ENCODE results near the gene F8. TPM values are rescaled to one million over a fixed set of nuclear protein-coding genes. Genes with fewer than 3 reads are reported as not detected.

F8 gene
- total and polyA plus RNA-seq, 9 of the 15 experiments (the other 6 are each of a cell fraction or from before 2014, with no cell fraction given), result 0.41 to 3.8 (median 0.91) TPM

DNA sequence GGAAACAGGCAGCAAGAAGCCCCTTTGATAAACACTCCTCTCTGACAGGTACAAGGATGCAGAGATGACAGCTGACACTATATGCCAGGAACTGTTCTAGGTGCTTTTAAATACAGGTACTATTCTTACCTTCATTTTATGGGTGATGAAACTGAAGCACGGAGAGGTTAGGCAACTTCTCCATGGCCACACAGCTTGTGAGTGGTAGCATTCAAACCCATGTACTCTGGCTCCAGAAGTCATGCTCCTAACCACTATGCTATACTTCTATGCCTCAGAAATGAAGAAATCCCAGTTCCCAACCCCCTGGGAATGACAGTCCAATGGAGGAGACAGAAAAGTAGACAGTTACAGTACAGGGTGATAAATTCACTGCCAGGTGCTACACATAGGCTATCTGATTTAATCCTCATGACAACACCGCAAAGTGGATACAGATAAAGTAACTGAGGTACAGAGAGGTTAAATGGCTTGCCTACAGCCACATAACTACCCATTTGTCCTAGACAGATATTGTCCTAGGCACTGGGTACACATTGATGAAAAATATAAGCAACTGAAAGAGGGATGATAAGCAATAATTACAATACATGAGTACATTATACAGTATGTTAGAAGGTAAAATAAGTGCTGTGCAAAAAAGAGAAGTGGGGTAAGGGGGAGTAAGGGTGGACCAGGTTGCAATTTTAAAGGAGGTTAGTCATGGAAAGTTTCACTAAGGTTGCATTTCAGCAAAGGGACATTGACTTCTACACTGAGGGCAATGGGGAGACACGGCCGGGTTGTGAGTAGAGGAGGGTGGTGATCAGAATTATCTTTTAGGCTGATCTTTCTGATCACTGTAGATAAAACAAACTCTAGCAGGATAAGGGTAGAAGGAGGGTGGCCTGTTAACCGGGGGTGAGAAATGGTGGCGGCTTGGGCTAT is 1.6 kb upstream of the F8 start (continued):
- TF ChIP-seq, protein P1, sequence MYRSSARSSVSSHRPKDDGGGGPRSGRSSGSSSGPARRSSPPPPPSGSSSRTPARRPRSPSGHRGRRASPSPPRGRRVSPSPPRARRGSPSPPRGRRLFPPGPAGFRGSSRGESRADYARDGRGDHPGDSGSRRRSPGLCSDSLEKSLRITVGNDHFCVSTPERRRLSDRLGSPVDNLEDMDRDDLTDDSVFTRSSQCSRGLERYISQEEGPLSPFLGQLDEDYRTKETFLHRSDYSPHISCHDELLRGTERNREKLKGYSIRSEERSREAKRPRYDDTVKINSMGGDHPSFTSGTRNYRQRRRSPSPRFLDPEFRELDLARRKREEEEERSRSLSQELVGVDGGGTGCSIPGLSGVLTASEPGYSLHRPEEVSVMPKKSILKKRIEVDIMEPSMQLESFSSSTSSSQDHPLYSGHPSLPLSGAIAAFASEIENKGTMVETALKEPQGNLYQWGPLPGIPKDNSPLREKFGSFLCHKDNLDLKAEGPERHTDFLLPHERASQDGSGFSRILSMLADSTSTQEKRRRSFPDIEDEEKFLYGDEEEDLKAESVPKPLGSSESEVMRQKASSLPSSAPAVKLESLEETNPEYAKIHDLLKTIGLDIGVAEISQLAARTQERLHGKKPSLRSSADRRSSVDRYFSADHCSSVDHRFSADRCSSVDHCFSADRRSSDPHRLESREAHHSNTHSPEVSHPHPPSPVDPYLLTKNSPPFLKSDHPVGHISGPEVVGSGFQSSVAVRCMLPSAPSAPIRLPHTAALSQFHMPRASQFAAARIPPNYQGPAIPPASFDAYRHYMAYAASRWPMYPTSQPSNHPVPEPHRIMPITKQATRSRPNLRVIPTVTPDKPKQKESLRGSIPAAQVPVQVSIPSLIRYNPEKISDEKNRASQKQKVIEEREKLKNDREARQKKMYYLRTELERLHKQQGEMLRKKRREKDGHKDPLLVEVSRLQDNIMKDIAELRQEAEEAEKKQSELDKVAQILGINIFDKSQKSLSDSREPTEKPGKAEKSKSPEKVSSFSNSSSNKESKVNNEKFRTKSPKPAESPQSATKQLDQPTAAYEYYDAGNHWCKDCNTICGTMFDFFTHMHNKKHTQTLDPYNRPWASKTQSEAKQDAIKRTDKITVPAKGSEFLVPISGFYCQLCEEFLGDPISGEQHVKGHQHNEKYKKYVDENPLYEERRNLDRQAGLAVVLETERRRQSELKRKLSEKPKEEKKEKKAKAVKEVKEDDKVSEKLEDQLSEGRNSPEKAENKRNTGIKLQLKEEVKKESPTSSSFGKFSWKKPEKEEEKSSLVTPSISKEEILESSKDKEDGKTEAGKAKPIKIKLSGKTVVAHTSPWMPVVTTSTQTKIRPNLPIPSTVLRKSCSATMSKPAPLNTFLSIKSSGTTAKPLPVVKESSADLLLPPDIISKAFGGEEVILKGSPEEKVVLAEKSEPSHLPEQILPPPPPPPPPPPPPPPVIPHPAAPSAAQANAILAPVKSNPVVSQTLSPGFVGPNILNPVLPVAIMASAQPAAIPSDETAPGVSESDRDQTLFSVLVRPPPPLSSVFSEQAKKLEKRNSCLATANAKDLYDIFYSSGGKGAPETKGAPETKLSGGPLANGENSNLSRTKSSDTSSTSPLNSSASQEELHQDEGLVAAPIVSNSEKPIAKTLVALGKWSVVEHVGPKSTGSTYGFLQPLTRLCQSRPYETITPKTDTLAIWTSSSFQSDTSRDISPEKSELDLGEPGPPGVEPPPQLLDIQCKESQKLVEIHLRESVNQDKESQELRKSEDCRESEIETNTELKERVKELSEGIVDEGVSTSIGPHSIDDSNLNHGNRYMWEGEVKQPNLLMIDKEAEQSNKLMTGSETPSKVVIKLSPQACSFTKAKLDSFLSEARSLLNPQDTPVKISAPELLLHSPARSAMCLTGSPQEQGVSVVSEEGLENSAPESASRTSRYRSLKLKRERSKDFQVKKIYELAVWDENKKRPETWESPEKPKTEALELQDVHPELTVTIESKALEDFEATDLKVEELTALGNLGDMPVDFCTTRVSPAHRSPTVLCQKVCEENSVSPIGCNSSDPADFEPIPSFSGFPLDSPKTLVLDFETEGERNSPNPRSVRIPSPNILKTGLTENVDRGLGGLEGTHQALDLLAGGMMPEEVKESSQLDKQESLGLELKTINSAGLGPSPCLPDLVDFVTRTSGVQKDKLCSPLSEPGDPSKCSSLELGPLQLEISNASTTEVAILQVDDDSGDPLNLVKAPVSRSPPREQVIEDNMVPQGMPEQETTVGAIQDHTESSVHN (IDR thresholded peaks at IDR 0.05; ENCODE audit: borderline replicate concordance in 1 of 2, low read depth in 1 of 2), result no peak
- TF ChIP-seq TCF3 (CRISPR knock-in tag; IDR thresholded peaks at IDR 0.05), result peak; percentile 7; the same call in 1 of the 2 replicates
- TF ChIP-seq CREB1 (IDR thresholded peaks at IDR 0.05), result no peak
- no peak for TF ChIP-seq CREB1 (CRISPR knock-in tag; IDR thresholded peaks at IDR 0.05)
- peak; percentile 26; the same call in 1 of the 2 replicates for TF ChIP-seq SMARCA4 (IDR thresholded peaks at IDR 0.05)
- TF ChIP-seq KDM1A (IDR thresholded peaks at IDR 0.05), result peak; percentile 25 to 56; a peak in 1 of 4 replicates

Measured in K562 (cell line).